ENCODE measurements around the gene MOB3A. TPM values are rescaled to one million over a fixed set of nuclear protein-coding genes. Genes with fewer than 3 reads are reported as not detected.

MOB3A gene
- total RNA-seq, 1 donor from 2014 or later, result 12.0 TPM

- H3K4me1 ChIP-seq (ENCODE audit: control insufficient read depth in 3 of 3, insufficient read depth in 3 of 3, low read length in 3 of 3), result no peaks in the 10 kb centered on the region
- no peak overlapping the region for H3K27ac ChIP-seq (ENCODE audit: low read depth, low read length)
- H3K27me3 ChIP-seq (ENCODE audit: control insufficient read depth in 3 of 3, insufficient read depth in 3 of 3, low read length in 3 of 3), result no peaks in the 10 kb centered on the region
- no peak overlapping the region for H3K4me3 ChIP-seq (ENCODE audit: low read length in 3 of 3)
- peaks cover 87 to 91% (median 90%) of the 10 kb centered on the region in 3 donors for H3K36me3 ChIP-seq (ENCODE audit: control insufficient read depth in 3 of 3, insufficient read depth in 3 of 3, low read length in 3 of 3)
- H3K9me3 ChIP-seq (ENCODE audit: control insufficient read depth in 3 of 3, low read length in 3 of 3), result no peaks in the 10 kb centered on the region
- H3K9ac ChIP-seq (ENCODE audit: low read depth in 1 of 3, low read length in 3 of 3), result no peak overlapping the region
Measured at GRCh38 chr19:2115911-2116426, 19.8 kb upstream of the MOB3A start.

- Histone ChIP-seq H3K36me3 (ENCODE audit: control insufficient read depth in 3 of 3, insufficient read depth in 3 of 3, low read length in 3 of 3) (peaks cover 87 to 91% (median 90%) of the 10 kb centered on the region in 3 donors), H3K27ac (ENCODE audit: low read depth, low read length) (no peak overlapping the region)
Measured at GRCh38 chr19:2115324-2115723, 19.2 kb upstream of the MOB3A start.

GRCh38 chr19:2114821-2115220 lies 18.7 kb upstream of the MOB3A start:
- Histone ChIP-seq H3K4me3 (ENCODE audit: low read length in 3 of 3) (no peak overlapping the region), H3K27me3 (ENCODE audit: control insufficient read depth in 3 of 3, insufficient read depth in 3 of 3, low read length in 3 of 3) (no peaks in the 10 kb centered on the region), H3K9me3 (ENCODE audit: control insufficient read depth in 3 of 3, low read length in 3 of 3) (no peaks in the 10 kb centered on the region), H3K36me3 (ENCODE audit: control insufficient read depth in 3 of 3, insufficient read depth in 3 of 3, low read length in 3 of 3) (peaks cover 86 to 90% (median 89%) of the 10 kb centered on the region in 3 donors), H3K4me1 (ENCODE audit: control insufficient read depth in 3 of 3, insufficient read depth in 3 of 3, low read length in 3 of 3) (no peaks in the 10 kb centered on the region), H3K9ac (ENCODE audit: low read depth in 1 of 3, low read length in 3 of 3) (no peak overlapping the region), H3K27ac (ENCODE audit: low read depth, low read length) (no peak overlapping the region)

More at GRCh38 chr19:2115324-2115723, 19.2 kb upstream of the MOB3A start:
- no peaks in the 10 kb centered on the region for H3K27me3 ChIP-seq (ENCODE audit: control insufficient read depth in 3 of 3, insufficient read depth in 3 of 3, low read length in 3 of 3)
- H3K9ac ChIP-seq (ENCODE audit: low read depth in 1 of 3, low read length in 3 of 3), result no peak overlapping the region
- H3K9me3 ChIP-seq (ENCODE audit: control insufficient read depth in 3 of 3, low read length in 3 of 3), result no peaks in the 10 kb centered on the region
- no peak overlapping the region for H3K4me3 ChIP-seq (ENCODE audit: low read length in 3 of 3)
- H3K4me1 ChIP-seq (ENCODE audit: control insufficient read depth in 3 of 3, insufficient read depth in 3 of 3, low read length in 3 of 3), result no peaks in the 10 kb centered on the region

- no peaks in the 10 kb centered on the region for H3K27me3 ChIP-seq (ENCODE audit: control insufficient read depth in 3 of 3, insufficient read depth in 3 of 3, low read length in 3 of 3)
- H3K27ac ChIP-seq (ENCODE audit: low read depth, low read length), result no peak overlapping the region
- H3K9me3 ChIP-seq (ENCODE audit: control insufficient read depth in 3 of 3, low read length in 3 of 3), result no peaks in the 10 kb centered on the region
- no peaks in the 10 kb centered on the region for H3K4me1 ChIP-seq (ENCODE audit: control insufficient read depth in 3 of 3, insufficient read depth in 3 of 3, low read length in 3 of 3)
- H3K36me3 ChIP-seq (ENCODE audit: control insufficient read depth in 3 of 3, insufficient read depth in 3 of 3, low read length in 3 of 3), result peaks cover 90 to 94% (median 94%) of the 10 kb centered on the region in 3 donors
- no peak overlapping the region for H3K9ac ChIP-seq (ENCODE audit: low read depth in 1 of 3, low read length in 3 of 3)
- no peak overlapping the region for H3K4me3 ChIP-seq (ENCODE audit: low read length in 3 of 3)
Measured at GRCh38 chr19:2114218-2114617, 18.1 kb upstream of the MOB3A start.

GRCh38 chr19:2113439-2114211 lies 17.5 kb upstream of the MOB3A start:
- H3K9ac ChIP-seq (ENCODE audit: low read depth in 1 of 3, low read length in 3 of 3), result no peak overlapping the region
- peaks cover 89 to 95% (median 95%) of the 10 kb centered on the region in 3 donors for H3K36me3 ChIP-seq (ENCODE audit: control insufficient read depth in 3 of 3, insufficient read depth in 3 of 3, low read length in 3 of 3)
- H3K4me1 ChIP-seq (ENCODE audit: control insufficient read depth in 3 of 3, insufficient read depth in 3 of 3, low read length in 3 of 3), result no peaks in the 10 kb centered on the region
- H3K27ac ChIP-seq (ENCODE audit: low read depth, low read length), result no peak overlapping the region
- H3K9me3 ChIP-seq (ENCODE audit: control insufficient read depth in 3 of 3, low read length in 3 of 3), result no peaks in the 10 kb centered on the region
- no peaks in the 10 kb centered on the region for H3K27me3 ChIP-seq (ENCODE audit: control insufficient read depth in 3 of 3, insufficient read depth in 3 of 3, low read length in 3 of 3)
- no peak overlapping the region for H3K4me3 ChIP-seq (ENCODE audit: low read length in 3 of 3)

GRCh38 chr19:2112516-2113320 lies 16.6 kb upstream of the MOB3A start:
- Histone ChIP-seq H3K9me3 (ENCODE audit: control insufficient read depth in 3 of 3, low read length in 3 of 3) (no peaks in the 10 kb centered on the region), H3K4me3 (ENCODE audit: low read length in 3 of 3) (no peak overlapping the region), H3K27me3 (ENCODE audit: control insufficient read depth in 3 of 3, insufficient read depth in 3 of 3, low read length in 3 of 3) (no peaks in the 10 kb centered on the region), H3K27ac (ENCODE audit: low read depth, low read length) (no peak overlapping the region), H3K4me1 (ENCODE audit: control insufficient read depth in 3 of 3, insufficient read depth in 3 of 3, low read length in 3 of 3) (no peaks in the 10 kb centered on the region), H3K9ac (ENCODE audit: low read depth in 1 of 3, low read length in 3 of 3) (no peak overlapping the region), H3K36me3 (ENCODE audit: control insufficient read depth in 3 of 3, insufficient read depth in 3 of 3, low read length in 3 of 3) (peaks cover 90 to 95% (median 95%) of the 10 kb centered on the region in 3 donors)

GRCh38 chr19:2111886-2112285 lies 15.8 kb upstream of the MOB3A start:
- H3K4me3 ChIP-seq (ENCODE audit: low read length in 3 of 3), result no peak overlapping the region
- no peak overlapping the region for H3K9ac ChIP-seq (ENCODE audit: low read depth in 1 of 3, low read length in 3 of 3)
- H3K9me3 ChIP-seq (ENCODE audit: control insufficient read depth in 3 of 3, low read length in 3 of 3), result no peaks in the 10 kb centered on the region
- H3K27me3 ChIP-seq (ENCODE audit: control insufficient read depth in 3 of 3, insufficient read depth in 3 of 3, low read length in 3 of 3), result no peaks in the 10 kb centered on the region
- no peak overlapping the region for H3K27ac ChIP-seq (ENCODE audit: low read depth, low read length)
- H3K4me1 ChIP-seq (ENCODE audit: control insufficient read depth in 3 of 3, insufficient read depth in 3 of 3, low read length in 3 of 3), result no peaks in the 10 kb centered on the region
- peaks cover 84 to 88% (median 87%) of the 10 kb centered on the region in 3 donors for H3K36me3 ChIP-seq (ENCODE audit: control insufficient read depth in 3 of 3, insufficient read depth in 3 of 3, low read length in 3 of 3)

GRCh38 chr19:2111425-2111824 lies 15.3 kb upstream of the MOB3A start:
- no peak overlapping the region for H3K27ac ChIP-seq (ENCODE audit: low read depth, low read length)
- no peaks in the 10 kb centered on the region for H3K4me1 ChIP-seq (ENCODE audit: control insufficient read depth in 3 of 3, insufficient read depth in 3 of 3, low read length in 3 of 3)
- no peak overlapping the region for H3K9ac ChIP-seq (ENCODE audit: low read depth in 1 of 3, low read length in 3 of 3)
- peaks cover 84 to 86% (median 84%) of the 10 kb centered on the region in 3 donors for H3K36me3 ChIP-seq (ENCODE audit: control insufficient read depth in 3 of 3, insufficient read depth in 3 of 3, low read length in 3 of 3)
- no peak overlapping the region for H3K4me3 ChIP-seq (ENCODE audit: low read length in 3 of 3)
- no peaks in the 10 kb centered on the region for H3K9me3 ChIP-seq (ENCODE audit: control insufficient read depth in 3 of 3, low read length in 3 of 3)
- H3K27me3 ChIP-seq (ENCODE audit: control insufficient read depth in 3 of 3, insufficient read depth in 3 of 3, low read length in 3 of 3), result no peaks in the 10 kb centered on the region

- H3K4me1 ChIP-seq (ENCODE audit: control insufficient read depth in 3 of 3, insufficient read depth in 3 of 3, low read length in 3 of 3), result no peaks in the 10 kb centered on the region
- H3K27me3 ChIP-seq (ENCODE audit: control insufficient read depth in 3 of 3, insufficient read depth in 3 of 3, low read length in 3 of 3), result no peaks in the 10 kb centered on the region
- H3K4me3 ChIP-seq (ENCODE audit: low read length in 3 of 3), result no peak overlapping the region
- no peaks in the 10 kb centered on the region for H3K9me3 ChIP-seq (ENCODE audit: control insufficient read depth in 3 of 3, low read length in 3 of 3)
- H3K36me3 ChIP-seq (ENCODE audit: control insufficient read depth in 3 of 3, insufficient read depth in 3 of 3, low read length in 3 of 3), result peaks cover 80 to 82% (median 81%) of the 10 kb centered on the region in 3 donors
- no peak overlapping the region for H3K9ac ChIP-seq (ENCODE audit: low read depth in 1 of 3, low read length in 3 of 3)
- no peak overlapping the region for H3K27ac ChIP-seq (ENCODE audit: low read depth, low read length)
Measured at GRCh38 chr19:2110822-2111221, 14.7 kb upstream of the MOB3A start.
